HG03469 (cell line): ENCODE data around the gene PARD3.
"Not testable (repeated sequence)": the region's sequence is repeated elsewhere in the genome, so short reads cannot be mapped to it uniquely, and the experiment has no call there.

Experiments used
- ATAC-seq: cut with Tn5 transposase; IDR thresholded peaks from one replicate; pipeline ENCODE4 v1.9.1; 2021; ENCODE audit warnings: mild to moderate bottlenecking, moderate library complexity, moderate number of reproducible peaks; ENCODE audit not compliant: unreplicated experiment

PARD3 gene

GRCh38 chr10:34717429-34717828, 97.7 kb downstream of the PARD3 start:
- ATAC-seq = no peak

- no peak for ATAC-seq
These were observed 98.1 kb downstream of the PARD3 start for GRCh38 chr10:34716958-34717357.

- no peak for ATAC-seq
These were observed 98.9 kb downstream of the PARD3 start for GRCh38 chr10:34716234-34716633.

- no peak for ATAC-seq
These were observed 99.4 kb downstream of the PARD3 start for GRCh38 chr10:34715511-34716187.

- no peak for ATAC-seq
These were observed 101.2 kb downstream of the PARD3 start for GRCh38 chr10:34713875-34714274.

GRCh38 chr10:34711500-34711899, 103.6 kb downstream of the PARD3 start:
- no peak for ATAC-seq

GRCh38 chr10:34710391-34710751, 104.7 kb downstream of the PARD3 start:
- ATAC-seq = no peak

GRCh38 chr10:34709637-34710390, 105.3 kb downstream of the PARD3 start:
- ATAC-seq = no peak

GRCh38 chr10:34707656-34708055, 107.4 kb downstream of the PARD3 start:
- no peak for ATAC-seq

GRCh38 chr10:34706992-34707391, 108.1 kb downstream of the PARD3 start:
- ATAC-seq = not testable (repeated sequence)

GRCh38 chr10:34706147-34706546, 108.9 kb downstream of the PARD3 start:
- ATAC-seq = no peak

GRCh38 chr10:34705563-34705962, 109.5 kb downstream of the PARD3 start:
- ATAC-seq = no peak

GRCh38 chr10:34704526-34705184, 110.4 kb downstream of the PARD3 start:
- no peak for ATAC-seq

GRCh38 chr10:34702982-34703381, 112.1 kb downstream of the PARD3 start:
- ATAC-seq = no peak

- no peak for ATAC-seq
These were observed 112.8 kb downstream of the PARD3 start for GRCh38 chr10:34702093-34702937.

- no peak for ATAC-seq
These were observed 113.9 kb downstream of the PARD3 start for GRCh38 chr10:34701194-34701593.

GRCh38 chr10:34700752-34701151, 114.3 kb downstream of the PARD3 start:
- not testable (repeated sequence) for ATAC-seq

- ATAC-seq = no peak
These were observed 115.1 kb downstream of the PARD3 start for GRCh38 chr10:34699904-34700517.

- no peak for ATAC-seq
These were observed 116.1 kb downstream of the PARD3 start for GRCh38 chr10:34698979-34699378.

- ATAC-seq = no peak
These were observed 116.8 kb downstream of the PARD3 start for GRCh38 chr10:34698248-34698831.
